ENCODE results near the gene ARHGEF10L.

GRCh38 chr1:17557986-17558385 lies 18.5 kb downstream of the ARHGEF10L start:
- TF ChIP-seq CTCF (IDR thresholded peaks at IDR 0.05; ENCODE audit: insufficient read depth, low read length, poor library complexity, severe bottlenecking) (no peak), EZH2phosphoT487 (conservative IDR thresholded peaks at IDR 0.05; ENCODE audit: low read length) (no peak)
